MCF 10A (cell line): ENCODE data around the gene MICAL3. TPM values are rescaled to one million over a fixed set of nuclear protein-coding genes. Genes with fewer than 3 reads are reported as not detected.

Source experiments
- BruUV-seq: library from RNA; stranded (reverse); fragments of 400-500 nt; replicated peaks from 2 replicates; lab custom pipeline; 2021; lab: Mats Ljungman, UMichigan
- CTCF ChIA-PET: fragments of 300-600 bp; sonication (Branson Sonifier 250); formaldehyde crosslinking; extraction: SDS; loops from one replicate; lab custom pipeline; 2021; ENCODE audit warnings: antibody characterized with exemption, inconsistent platforms; lab: Yijun Ruan, JAX
- POLR2A ChIA-PET: fragments of 300-600, 350-650 bp; sonication (Branson Sonifier 250); formaldehyde crosslinking; extraction: SDS; loops from one replicate; lab custom pipeline; 2020; ENCODE audit warnings: antibody characterized with exemption, inconsistent platforms; lab: Yijun Ruan, JAX
- DNase-seq: peaks from one replicate; pipeline ENCODE4 v3.0.0-alpha.2; 2018; ENCODE audit not compliant: unreplicated experiment
- H3K27ac Mint-ChIP-seq: one replicate; pipeline ENCODE4 v1.8.0; 2022; ENCODE audit warnings: mild to moderate bottlenecking, low read depth, mixed read lengths; ENCODE audit not compliant: unreplicated experiment
- H3K27me3 Mint-ChIP-seq: one replicate; pipeline ENCODE4 v1.8.0; 2022; ENCODE audit warnings: mixed read lengths; ENCODE audit not compliant: insufficient read depth, unreplicated experiment
- H3K36me3 Mint-ChIP-seq: one replicate; pipeline ENCODE4 v1.8.0; 2022; ENCODE audit warnings: mild to moderate bottlenecking, moderate library complexity, mixed read lengths; ENCODE audit not compliant: insufficient read depth, unreplicated experiment
- H3K4me1 Mint-ChIP-seq: one replicate; pipeline ENCODE4 v1.8.0; 2022; ENCODE audit warnings: mixed read lengths; ENCODE audit not compliant: insufficient read depth, unreplicated experiment
- H3K4me3 Mint-ChIP-seq: one replicate; pipeline ENCODE4 v1.8.0; 2022; ENCODE audit warnings: mild to moderate bottlenecking, moderate library complexity, mixed read lengths; ENCODE audit not compliant: unreplicated experiment
- H3K9me3 Mint-ChIP-seq: one replicate; pipeline ENCODE4 v1.8.0; 2022; ENCODE audit warnings: mixed read lengths; ENCODE audit not compliant: unreplicated experiment
- intact Hi-C: fragments of 100-400 bp; cut with micrococcal nuclease; formaldehyde crosslinking; loops from 2 replicates; pipeline ENCODE4 v1.14.1; 2022
- total RNA-seq: library from RNA; stranded (reverse); gene quantifications from 2 replicates; pipeline ENCODE4 v1.2.3, GENCODE V29; 2022
- TF ChIP-seq, protein P1 (sequence below): fragments of 200-600 bp; IDR thresholded peaks from one replicate; pipeline ENCODE4 v1.8.0; 2022; ENCODE audit warnings: antibody characterized with exemption, mild to moderate bottlenecking; ENCODE audit not compliant: unreplicated experiment

MICAL3 gene
- total RNA-seq, 1 experiment from 2014 or later = 54.1 TPM

DNA sequence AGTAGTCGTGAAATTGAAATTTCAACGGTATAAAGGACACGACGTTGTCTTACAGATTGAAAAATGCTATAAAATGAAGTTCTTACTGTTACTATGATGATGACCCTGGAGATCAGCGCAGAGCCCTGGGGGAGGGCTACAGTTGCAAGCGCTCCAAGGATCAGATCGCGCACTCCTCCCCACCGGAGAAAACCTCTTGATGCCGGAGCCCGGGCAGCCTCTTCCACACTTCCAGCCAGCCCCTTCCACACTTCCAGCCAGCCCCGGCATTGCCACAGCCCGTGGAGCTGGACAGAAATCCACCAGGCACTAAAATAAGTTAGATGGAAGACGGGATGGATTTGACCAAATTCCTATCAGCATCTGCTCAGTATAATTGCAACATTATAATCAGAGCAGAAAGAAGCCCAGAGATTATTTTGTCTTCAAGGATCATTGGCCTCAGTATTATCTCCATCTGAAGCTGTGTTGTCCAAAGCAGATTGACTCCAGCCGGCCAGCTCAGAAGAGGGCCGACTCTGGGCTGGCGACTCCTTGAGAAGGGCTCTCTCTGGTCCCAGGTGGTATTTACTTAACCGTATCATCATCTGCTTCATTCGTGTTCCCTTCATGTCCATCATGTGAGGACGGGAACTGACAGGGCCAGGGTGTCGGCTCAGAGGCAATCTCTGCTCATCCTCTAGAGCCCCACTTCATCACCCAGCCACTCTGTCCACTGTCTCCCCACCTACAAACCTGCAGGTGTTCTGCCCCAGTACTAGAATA, 777 bp upstream of the MICAL3 start:
- TF ChIP-seq, protein P1, sequence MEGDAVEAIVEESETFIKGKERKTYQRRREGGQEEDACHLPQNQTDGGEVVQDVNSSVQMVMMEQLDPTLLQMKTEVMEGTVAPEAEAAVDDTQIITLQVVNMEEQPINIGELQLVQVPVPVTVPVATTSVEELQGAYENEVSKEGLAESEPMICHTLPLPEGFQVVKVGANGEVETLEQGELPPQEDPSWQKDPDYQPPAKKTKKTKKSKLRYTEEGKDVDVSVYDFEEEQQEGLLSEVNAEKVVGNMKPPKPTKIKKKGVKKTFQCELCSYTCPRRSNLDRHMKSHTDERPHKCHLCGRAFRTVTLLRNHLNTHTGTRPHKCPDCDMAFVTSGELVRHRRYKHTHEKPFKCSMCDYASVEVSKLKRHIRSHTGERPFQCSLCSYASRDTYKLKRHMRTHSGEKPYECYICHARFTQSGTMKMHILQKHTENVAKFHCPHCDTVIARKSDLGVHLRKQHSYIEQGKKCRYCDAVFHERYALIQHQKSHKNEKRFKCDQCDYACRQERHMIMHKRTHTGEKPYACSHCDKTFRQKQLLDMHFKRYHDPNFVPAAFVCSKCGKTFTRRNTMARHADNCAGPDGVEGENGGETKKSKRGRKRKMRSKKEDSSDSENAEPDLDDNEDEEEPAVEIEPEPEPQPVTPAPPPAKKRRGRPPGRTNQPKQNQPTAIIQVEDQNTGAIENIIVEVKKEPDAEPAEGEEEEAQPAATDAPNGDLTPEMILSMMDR = no peak
- BruUV-seq = no TSS peak
- Mint-ChIP-seq H3K4me3 (peak overlapping the region; percentile 85), H3K36me3 (no peaks in the 10 kb centered on the region), H3K4me1 (peaks cover 21% of the 10 kb centered on the region), H3K27ac (peak overlapping the region; percentile 17), H3K27me3 (no peaks in the 10 kb centered on the region), H3K9me3 (no peaks in the 10 kb centered on the region)
- intact Hi-C loops = loop anchor here (1.0 kb wide), 2 partner anchors 51 to 195 kb away; no protein-coding TSS in a partner anchor
- ChIA-PET POLR2A (interaction anchor here (0.6 to 6.1 kb wide), 9 partner anchors 11 to 1093 kb away, joined by 3 to 69 read pairs (median 4); partner anchors contain the start of gene PEX26), CTCF (interaction anchor here (0.6 to 6.6 kb wide), 19 partner anchors 10 to 466 kb away, joined by 3 to 54 read pairs (median 4); partner anchors contain the start of gene PEX26)
- no peak for DNase-seq

DNA sequence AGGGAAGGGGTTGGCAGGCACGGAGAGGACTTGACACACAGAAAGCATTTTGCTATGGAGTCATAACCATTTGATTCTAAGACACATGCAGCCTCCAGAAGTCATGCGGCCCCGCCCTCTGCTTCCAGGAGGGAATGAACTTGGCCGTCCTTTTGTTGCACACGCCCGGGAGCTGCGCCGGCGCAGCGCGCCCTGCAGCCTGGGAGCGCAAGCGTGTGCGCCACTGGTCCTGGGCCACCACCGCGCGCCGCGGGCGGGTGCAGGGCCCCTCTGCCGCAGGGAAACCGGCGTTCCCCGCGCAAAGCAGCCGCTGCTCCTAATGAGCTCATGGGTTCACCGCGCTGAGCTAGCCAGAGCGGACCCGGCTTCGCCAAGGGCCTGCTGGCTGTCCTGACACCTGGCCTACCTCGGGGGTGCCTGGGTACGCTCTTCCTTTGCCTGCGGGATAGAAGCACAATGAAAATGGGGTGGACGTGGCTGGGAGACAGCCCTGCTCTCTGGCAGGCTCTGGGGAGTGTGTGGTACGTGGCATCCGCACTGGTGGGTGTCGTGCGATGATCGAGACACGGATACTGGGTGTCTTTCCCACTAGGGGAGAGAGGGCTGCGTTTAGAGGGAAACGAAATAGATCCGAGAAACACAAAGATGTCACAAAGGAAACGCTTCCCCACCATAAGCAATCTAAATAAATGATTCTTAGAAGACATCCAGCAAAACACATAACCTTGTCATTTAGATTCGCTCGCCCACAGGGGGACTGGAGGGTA, 669 bp downstream of the MICAL3 start:
- ChIA-PET CTCF (interaction anchor here (0.5 to 6.6 kb wide), 21 partner anchors 9 to 438 kb away, joined by 3 to 54 read pairs (median 4); partner anchors contain the start of gene PEX26), POLR2A (interaction anchor here (0.6 to 6.1 kb wide), 19 partner anchors 8 to 317 kb away, joined by 3 to 69 read pairs (median 4); partner anchors contain the start of gene PEX26)
- no peaks in the 10 kb centered on the region for H3K9me3 Mint-ChIP-seq

DNA sequence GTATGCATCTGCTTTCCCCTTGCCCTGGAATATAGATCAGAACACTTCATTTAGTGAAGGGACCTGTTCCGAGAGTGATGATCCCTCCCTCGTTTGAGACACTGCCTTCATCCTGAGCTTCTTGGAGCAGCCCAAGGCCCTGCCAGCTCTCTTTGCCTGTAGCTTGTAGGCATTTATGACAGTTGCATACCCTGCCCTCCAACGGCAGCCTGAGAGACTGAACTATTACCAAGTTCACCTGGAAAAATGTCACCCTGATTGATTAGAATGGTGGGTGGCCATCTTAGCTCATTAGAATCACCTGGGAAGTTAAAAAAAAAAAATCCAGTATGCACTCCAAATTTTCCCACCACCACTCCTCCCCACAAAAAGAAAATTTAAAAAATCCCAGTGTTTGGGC, 1.5 kb downstream of the MICAL3 start:
- BruUV-seq = TSS peak; percentile 27
- peak overlapping the region; percentile 85 for H3K4me3 Mint-ChIP-seq
- DNase-seq = no peak
- H3K27ac Mint-ChIP-seq = no peak overlapping the region
- intact Hi-C loops = loop anchor here (2.0 kb wide), 1 partner anchor 22 kb away; no protein-coding TSS in a partner anchor
- POLR2A ChIA-PET = interaction anchor here (0.6 to 6.1 kb wide), 16 partner anchors 9 to 316 kb away, joined by 3 to 69 read pairs (median 4); partner anchors contain the start of gene PEX26
- no peaks in the 10 kb centered on the region for H3K36me3 Mint-ChIP-seq
- H3K27me3 Mint-ChIP-seq = no peaks in the 10 kb centered on the region
- peaks cover 15% of the 10 kb centered on the region for H3K4me1 Mint-ChIP-seq
- CTCF ChIA-PET = interaction anchor here (0.8 to 6.6 kb wide), 14 partner anchors 10 to 270 kb away, joined by 3 to 54 read pairs (median 5); partner anchors contain the start of gene PEX26
- no peaks in the 10 kb centered on the region for H3K9me3 Mint-ChIP-seq
- TF ChIP-seq, protein P1 = no peak

More for the DNA sequence above, 669 bp downstream of the MICAL3 start:
- no peaks in the 10 kb centered on the region for H3K36me3 Mint-ChIP-seq
- DNase-seq = peak; percentile 86
- H3K4me3 Mint-ChIP-seq = peak overlapping the region; percentile 85
- peaks cover 15% of the 10 kb centered on the region for H3K4me1 Mint-ChIP-seq
- no peaks in the 10 kb centered on the region for H3K27me3 Mint-ChIP-seq
- H3K27ac Mint-ChIP-seq = no peak overlapping the region
- no TSS peak for BruUV-seq
- TF ChIP-seq, protein P1 = no peak
- intact Hi-C loops = loop anchor here (1.0 to 2.0 kb wide), 3 partner anchors 23 to 193 kb away; no protein-coding TSS in a partner anchor
